Measurements from ENCODE around the gene BTBD17.

BTBD17 gene

GRCh38 chr17:74404218-74404617 lies 42.5 kb upstream of the BTBD17 start:
- no peak for TF ChIP-seq CTCF (conservative IDR thresholded peaks at IDR 0.05; ENCODE audit: low read length)
- DNase-seq (ENCODE audit: low read depth), result no peak

GRCh38 chr17:74403512-74404137 lies 42.0 kb upstream of the BTBD17 start:
- DNase-seq (ENCODE audit: low read depth), result no peak
- no peak for TF ChIP-seq CTCF (conservative IDR thresholded peaks at IDR 0.05; ENCODE audit: low read length)
- no peak overlapping the region for H3K4me3 ChIP-seq (ENCODE audit: low read length)

More at GRCh38 chr17:74404218-74404617, 42.5 kb upstream of the BTBD17 start:
- no peak overlapping the region for H3K4me3 ChIP-seq (ENCODE audit: low read length)

DNA sequence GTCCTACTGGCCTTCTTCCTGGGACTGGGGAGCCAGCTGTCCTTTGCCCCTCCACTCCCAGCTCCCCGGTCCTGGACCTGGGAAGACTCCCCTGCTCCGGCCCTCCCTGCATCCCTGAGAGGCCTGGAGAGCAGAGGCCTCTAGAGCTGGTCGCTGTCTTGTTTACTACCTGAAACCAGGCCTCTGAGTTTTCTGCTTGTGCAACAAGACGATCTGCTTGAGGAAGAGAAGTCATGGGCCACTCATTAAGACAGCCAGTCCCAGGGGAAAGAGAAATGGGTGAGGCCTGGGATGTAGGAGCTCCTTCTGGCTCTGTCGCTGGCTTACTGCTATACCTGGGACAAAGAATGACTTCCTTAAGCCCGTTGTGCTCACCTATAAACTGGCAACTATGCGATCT lies 40.4 kb upstream of the BTBD17 start:
- H3K4me3 ChIP-seq (ENCODE audit: low read length), result no peak overlapping the region
- TF ChIP-seq CTCF (conservative IDR thresholded peaks at IDR 0.05; ENCODE audit: low read length), result no peak
- no peak for DNase-seq (ENCODE audit: low read depth)

DNA sequence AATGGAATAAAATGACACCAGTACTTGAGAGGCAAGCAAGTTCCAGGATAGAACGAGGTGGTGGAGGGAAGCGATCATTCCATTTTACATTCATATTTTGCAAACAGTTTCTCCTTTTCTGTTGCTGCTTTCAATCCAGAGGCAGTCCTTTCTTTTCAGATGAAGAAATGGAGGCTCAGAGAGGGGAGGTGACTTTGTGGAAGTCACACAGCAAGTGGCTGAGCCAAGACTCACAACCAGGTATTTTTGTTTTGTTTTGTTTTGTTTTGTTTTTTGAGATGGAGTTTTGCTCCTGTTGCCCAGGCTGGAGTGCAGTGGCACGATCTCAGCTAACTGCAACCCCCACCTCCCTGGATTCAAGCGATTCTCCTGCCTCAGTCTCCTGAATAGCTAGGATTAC lies 34.9 kb upstream of the BTBD17 start:
- H3K4me3 ChIP-seq (ENCODE audit: low read length), result no peak overlapping the region
- no peak for TF ChIP-seq CTCF (conservative IDR thresholded peaks at IDR 0.05; ENCODE audit: low read length)
- DNase-seq (ENCODE audit: low read depth), result no peak

DNA sequence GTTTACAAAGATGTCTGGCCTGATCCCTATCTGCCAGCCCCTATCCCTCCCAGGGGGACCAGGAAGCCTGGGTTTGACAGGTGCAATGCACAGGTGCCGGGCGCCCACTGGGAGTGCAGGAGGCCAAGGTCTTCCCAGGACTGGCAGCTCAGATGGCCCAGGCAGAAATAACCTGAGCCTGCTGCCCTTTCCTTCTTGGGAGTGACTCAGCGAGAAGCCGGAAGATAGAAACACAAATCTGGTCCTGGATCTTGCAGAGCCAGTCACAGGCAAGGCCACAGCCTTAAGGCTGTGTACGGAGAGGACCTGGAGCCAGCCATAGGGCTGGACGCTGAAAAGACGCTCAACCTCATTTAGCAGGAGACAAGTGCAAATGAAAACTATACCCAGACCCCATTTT lies 33.3 kb upstream of the BTBD17 start:
- no peak overlapping the region for H3K4me3 ChIP-seq (ENCODE audit: low read length)
- TF ChIP-seq CTCF (conservative IDR thresholded peaks at IDR 0.05; ENCODE audit: low read length), result no peak
- no peak for DNase-seq (ENCODE audit: low read depth)

DNA sequence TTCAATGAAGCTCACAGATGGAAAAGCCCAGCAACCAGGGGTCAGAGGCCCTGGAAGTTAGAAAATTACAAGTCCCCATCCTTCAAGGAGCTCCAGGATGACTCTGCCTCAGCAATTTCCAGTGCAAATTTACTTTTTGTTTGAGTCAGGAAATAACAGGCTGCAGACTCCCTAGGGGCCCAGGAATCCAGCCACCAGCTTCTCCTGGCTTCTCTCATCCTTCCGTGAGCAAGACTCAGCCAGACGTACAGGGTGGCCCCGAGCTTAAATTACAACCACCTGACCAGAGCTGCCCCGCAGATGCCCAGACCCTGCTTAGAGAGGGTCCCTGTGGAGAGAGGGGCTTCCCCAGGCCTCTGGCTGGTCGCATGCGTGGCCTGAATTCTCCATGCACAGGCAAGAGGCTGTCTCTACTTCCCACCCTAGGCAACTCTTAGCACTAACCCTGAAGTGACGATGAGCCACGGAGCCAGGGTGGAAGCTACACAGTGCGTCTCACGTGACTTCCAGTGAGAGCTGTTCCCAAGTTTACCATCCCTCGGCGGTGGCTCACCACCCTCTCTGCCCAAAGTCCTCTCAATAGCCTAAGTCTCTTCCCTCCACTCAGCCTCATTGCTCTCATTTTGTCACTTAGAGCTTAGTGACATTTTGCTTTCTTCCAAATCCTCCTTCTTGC lies 32.7 kb upstream of the BTBD17 start:
- no peak overlapping the region for H3K4me3 ChIP-seq (ENCODE audit: low read length)
- no peak for DNase-seq (ENCODE audit: low read depth)
- no peak for TF ChIP-seq CTCF (conservative IDR thresholded peaks at IDR 0.05; ENCODE audit: low read length)

- no peak for TF ChIP-seq CTCF (conservative IDR thresholded peaks at IDR 0.05; ENCODE audit: low read length)
- no peak overlapping the region for H3K4me3 ChIP-seq (ENCODE audit: low read length)
- no peak for DNase-seq (ENCODE audit: low read depth)
Measured at GRCh38 chr17:74393346-74393942, 31.8 kb upstream of the BTBD17 start.

Measured in AG10803 (cell line).